ENCODE measurements around the gene PCNX1. TPM values are rescaled to one million over a fixed set of nuclear protein-coding genes. Genes with fewer than 3 reads are reported as not detected.
"Not testable (repeated sequence)": the region's sequence is repeated elsewhere in the genome, so short reads cannot be mapped to it uniquely, and the experiment has no call there.

Gene PCNX1
- total RNA-seq, 1 donor from 2014 or later: 191 TPM

DNA sequence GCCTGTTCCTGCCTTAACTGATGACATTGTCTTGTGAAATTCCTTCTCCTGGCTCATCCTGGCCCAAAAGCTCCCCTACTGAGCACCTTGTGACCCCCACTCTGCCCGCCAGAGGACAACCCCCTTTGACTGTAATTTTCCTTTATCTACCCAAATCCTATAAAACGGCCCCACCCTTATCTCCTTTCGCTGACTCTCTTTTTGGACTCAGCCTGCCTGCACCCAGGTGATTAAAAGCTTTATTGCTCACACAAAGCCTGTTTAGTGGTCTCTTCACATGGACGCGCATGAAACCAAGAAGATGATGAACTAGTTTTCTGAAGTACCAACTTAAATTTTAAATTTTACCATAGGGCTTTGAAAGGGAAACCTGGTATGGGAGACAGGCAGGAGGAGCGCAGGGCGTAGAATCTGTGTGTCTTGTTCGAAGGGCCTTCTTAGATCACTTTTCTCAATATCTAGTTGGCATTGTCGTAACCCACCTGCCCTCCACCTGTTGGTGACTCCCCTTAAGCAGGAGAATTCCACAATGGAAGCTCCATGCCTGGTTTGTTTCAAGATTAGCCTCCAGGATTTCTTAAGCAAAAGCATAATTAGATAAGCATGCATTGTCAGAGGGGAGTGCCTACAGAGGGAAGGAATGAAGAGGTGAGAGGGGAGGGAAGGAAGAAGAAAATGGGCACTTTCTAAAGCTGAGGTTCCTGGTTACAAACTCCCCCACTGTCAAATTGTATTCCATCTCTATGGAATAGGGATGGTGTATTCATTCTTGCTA, 222.6 kb downstream of the PCNX1 start:
- DNase-seq: not testable (repeated sequence)

- DNase-seq: no peak
Measured at GRCh38 chr14:71130491-71131179, 223.4 kb downstream of the PCNX1 start.

DNA sequence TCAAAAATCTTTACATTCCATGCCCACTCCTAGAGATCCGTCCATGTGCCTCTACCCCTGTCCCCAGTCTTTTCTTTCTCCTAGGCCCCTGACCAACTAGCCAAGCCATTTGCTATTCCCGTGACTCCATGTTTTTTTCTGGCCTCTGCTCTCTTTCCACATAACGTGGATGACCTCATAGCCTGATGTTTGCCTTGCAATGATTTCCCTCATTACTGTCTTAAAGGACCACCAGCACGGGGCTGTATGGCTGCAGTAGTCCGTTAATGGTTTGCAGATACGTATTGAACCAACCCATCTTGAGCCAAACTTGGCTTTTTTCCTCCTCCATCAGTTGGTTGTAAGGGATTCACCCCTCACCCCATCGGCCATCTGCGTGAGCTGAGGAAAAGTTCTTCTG, 226.0 kb downstream of the PCNX1 start:
- DNase-seq: no peak

DNA sequence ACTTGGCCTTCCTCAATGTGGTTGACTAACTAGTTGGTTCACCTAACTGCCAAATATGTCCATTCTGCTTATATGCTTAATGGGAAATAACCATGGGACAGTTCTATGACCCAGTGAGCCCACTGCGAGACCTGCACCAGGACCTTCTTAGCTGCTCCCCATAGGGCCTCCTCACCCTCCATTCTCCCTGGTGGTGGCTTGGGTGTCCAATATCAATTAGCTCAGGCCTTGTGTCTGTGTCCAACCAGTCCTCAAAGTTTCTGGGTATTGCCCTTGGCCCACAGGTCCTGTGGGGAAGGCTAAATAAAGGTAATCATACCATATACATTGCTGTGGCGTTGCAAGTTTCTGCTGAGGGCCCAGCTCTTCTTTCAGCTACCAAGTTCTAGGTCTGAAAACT, 228.2 kb downstream of the PCNX1 start:
- no peak for DNase-seq

DNA sequence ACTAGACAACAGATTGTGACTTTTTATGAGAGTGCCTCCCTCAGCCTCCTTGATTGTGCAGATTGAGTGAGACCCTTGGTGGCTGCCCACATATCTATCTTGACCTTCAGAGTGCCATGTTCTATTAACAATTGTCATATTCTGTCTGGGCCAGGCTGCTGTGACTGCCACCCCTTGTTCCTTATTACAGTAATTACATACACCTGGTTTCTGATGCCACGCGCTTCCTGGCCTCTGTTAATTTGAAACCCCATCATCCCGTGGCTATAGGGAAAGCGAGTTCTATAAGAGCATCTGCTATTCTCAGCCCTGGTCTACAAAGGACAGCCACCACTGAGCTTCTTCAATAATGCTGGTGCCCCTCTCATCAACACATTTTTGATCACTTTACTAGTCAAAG, 228.7 kb downstream of the PCNX1 start:
- DNase-seq: no peak

DNA sequence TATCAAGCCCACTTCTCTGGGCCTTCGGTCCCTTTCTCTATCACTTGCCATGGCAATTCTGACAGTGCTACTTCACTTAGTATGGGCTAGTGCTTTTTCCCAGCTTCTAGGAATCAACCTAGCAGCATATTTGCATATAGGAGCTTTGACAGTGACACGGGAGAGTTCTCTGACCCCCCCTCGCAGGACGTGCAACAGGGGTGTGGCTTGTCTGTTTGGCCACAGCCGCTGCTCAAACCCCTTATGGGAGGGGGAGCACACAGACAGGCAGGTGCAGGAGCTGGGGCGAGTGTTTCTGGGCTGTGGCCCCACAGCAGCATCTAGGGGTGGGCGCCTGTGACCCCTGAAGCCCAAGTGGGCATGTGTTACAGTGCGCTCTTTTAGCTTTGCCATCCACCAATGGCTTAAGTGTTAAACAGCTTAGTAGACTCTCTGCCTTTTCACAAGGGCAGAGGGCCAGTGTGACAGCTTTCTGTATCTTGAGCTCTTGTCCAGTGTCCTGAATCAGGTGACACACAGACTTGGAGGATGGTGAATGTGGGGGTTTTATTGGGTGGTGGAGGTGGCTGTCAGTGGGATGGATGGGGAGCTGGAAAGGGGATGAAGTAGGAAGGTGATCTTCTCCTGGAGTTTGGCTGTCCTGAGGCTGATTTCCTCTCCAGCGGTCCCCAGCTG, 229.3 kb downstream of the PCNX1 start:
- no peak for DNase-seq

GRCh38 chr14:71137536-71138447, 230.5 kb downstream of the PCNX1 start:
- DNase-seq: no peak

- peak; percentile 9 for DNase-seq
Measured at GRCh38 chr14:71138448-71139293, 231.4 kb downstream of the PCNX1 start.

DNA sequence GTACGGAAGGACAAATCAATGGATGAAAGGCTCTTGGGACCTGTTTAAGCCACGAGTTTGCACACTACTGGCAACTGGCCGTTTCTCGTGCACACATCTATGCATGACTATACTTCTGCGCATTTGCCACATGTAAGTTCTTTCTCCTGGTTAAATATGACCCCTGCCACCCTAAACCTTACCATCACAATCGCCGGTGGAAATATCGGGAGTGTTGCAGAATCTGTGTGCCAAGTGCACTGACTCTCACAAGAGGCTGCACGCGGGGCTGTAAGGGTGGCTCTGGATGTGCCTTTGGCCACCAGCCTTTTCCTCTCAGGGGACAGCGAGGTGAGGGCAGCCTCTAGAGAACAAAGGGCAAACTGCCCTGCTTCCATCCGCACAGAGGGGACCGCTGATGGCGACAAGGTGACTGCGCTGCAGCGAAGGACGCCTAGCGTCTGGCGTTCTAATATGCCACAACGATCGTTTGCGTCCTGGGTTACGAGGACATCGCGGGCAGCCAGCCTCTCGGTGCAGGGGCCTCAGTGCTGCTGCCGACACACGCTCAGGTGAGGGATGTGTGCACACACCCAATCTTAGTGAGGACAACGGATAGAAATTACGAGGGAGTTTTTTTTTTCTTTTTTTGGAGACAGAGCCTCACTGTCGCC, 232.2 kb downstream of the PCNX1 start:
- DNase-seq: no peak

GRCh38 chr14:71140157-71140556, 232.9 kb downstream of the PCNX1 start:
- no peak for DNase-seq

- DNase-seq: no peak
Measured at GRCh38 chr14:71141701-71142374, 234.6 kb downstream of the PCNX1 start.

DNA sequence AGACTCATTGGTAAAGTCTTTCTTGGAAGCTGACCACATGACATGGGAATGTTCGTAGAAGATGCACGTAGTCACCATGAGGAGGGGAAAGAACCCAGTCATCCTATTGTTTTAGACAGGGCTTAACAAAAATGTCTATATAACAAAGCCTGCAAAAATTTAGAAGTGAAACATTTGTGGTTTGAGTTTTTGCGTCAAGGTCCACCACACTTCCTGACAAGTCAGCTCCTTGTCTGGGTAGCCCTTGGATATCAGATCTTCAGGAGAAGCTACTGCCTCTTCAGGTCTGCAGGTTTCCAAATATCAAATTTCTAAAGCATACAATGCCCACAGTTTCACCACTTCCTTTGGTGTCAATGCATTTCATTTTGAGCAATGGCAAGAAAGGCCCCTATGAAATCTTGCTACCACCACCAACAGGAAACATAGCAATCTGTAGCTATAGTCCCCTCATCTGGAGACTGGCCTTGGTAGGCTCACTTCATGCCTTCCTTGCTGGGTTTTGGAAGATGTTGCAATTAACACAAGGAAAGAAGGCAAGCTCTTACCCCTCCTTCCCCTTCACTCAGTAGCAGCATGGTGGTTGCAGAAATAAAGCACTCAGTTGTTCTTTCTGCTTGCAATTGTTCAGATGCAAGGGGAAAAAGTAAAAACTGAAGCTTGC, 235.2 kb downstream of the PCNX1 start:
- no peak for DNase-seq

- peak; percentile 39 for DNase-seq
Measured at GRCh38 chr14:71143381-71144290, 236.4 kb downstream of the PCNX1 start.

GRCh38 chr14:71147335-71147734, 240.1 kb downstream of the PCNX1 start:
- not testable (repeated sequence) for DNase-seq

DNA sequence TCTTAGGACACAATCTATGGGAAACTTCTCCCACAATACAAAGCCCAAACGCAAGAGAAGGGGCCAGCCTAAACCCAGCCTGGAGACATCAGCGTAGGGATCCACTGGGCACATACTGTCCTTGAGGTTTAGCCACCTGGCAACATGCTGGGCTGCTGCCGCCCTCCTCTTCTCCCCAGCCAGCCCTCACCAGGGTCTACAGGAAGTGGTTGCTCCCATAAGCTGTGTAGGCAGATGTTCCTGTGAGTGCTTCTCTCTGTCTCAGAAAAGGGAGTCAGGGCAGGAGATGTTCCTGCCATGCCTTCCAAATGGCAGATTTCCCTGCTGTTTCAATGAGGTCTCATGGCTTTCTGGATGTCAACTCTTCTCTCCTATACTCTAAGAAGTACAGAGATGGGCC, 241.4 kb downstream of the PCNX1 start:
- no peak for DNase-seq

DNA sequence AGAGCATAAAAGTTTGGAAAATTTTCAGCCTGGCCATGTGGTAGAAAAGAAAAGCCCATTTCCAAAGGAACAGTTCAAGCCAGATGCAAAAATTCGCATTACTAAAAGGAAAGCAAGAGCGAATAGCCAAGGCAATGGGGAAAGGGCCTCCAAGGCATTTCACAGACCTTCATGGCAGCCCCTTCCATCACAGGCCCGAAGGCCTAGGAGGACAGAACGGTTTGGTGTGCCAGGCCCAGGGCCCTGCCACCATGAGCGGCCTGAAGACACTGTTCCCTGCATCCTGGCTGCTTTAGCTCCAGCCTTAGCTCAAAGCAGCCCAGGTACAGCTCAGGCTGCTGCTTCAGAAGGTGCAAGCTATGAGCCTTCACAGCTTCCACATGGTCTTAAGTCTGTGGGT, 243.5 kb downstream of the PCNX1 start:
- no peak for DNase-seq

- DNase-seq: no peak
Measured at GRCh38 chr14:71155743-71156142, 248.5 kb downstream of the PCNX1 start.

GRCh38 chr14:71163050-71163841, 256.0 kb downstream of the PCNX1 start:
- no peak for DNase-seq
